Measurements from ENCODE around the gene KCNAB2. TPM values are rescaled to one million over a fixed set of nuclear protein-coding genes. Genes with fewer than 3 reads are reported as not detected.

Gene KCNAB2
- total RNA-seq, 1 donor from 2014 or later, result 3.1 TPM

DNA sequence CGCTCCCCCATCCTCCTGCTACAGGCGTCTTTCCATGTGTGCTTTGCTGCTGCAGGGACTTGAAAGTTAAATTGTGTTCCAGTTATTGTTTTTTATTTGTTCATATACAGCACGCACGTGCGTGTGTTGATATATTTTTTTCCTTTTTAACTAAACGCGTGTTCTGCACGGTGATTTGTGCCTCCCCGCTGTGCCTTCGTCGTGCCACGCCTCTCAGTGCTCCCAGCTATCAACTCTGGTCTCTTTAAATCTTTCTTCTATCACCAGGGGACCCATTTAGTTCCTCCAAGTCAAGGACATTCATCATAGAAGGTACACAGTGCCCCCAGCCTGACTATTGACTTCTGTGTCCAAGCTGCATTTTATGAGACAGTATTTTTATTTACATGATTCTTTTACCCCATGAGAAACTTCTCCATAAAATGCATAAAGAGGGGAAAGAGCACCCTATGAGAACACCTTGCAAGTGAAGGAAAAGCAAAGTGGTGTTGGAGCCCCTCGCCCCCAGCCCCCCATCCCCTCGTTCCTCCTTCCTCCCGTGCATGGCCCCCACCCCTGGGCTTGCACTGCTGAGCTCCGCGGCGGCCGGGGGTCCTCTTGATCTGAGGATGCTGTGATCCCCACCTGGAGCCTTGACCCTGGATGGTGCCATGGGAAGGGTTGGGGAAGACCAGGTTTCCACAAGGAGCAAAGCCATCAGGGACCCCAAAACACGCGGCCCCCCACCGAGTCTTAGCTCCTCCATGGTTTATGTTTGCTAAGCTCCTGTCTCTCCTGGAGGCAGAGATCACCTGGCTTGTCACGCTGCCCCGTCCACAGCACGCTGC lies 45.5 kb downstream of the KCNAB2 start:
- no peak overlapping the region for H3K9ac ChIP-seq (ENCODE audit: low read length)
- H3K27me3 ChIP-seq (ENCODE audit: insufficient read depth, low read length), result peaks cover 3% of the 10 kb centered on the region
- H2AFZ ChIP-seq (ENCODE audit: low read depth, low read length), result no peak overlapping the region
- TF ChIP-seq EZH2 (IDR thresholded peaks at IDR 0.05; ENCODE audit: insufficient read depth, low read length) (no peak), CTCF (IDR thresholded peaks at IDR 0.05; ENCODE audit: insufficient read depth, low read depth, low read length) (no peak)
- no peak overlapping the region for H3K4me2 ChIP-seq (ENCODE audit: low read length)
- H3K36me3 ChIP-seq (ENCODE audit: insufficient read depth, low read length), result no peaks in the 10 kb centered on the region
- no peaks in the 10 kb centered on the region for H3K79me2 ChIP-seq (ENCODE audit: insufficient read depth, low read length)
- no peak overlapping the region for H3K27ac Mint-ChIP-seq (ENCODE audit: unreplicated experiment)
- no peak for DNase-seq (ENCODE audit: low read depth)
- H3K4me3 ChIP-seq (ENCODE audit: insufficient read depth, low read depth, low read length), result no peak overlapping the region
- H3K27me3 Mint-ChIP-seq (ENCODE audit: low read depth, unreplicated experiment), result peaks cover 38% of the 10 kb centered on the region
- no peaks in the 10 kb centered on the region for H3K9me3 ChIP-seq (ENCODE audit: insufficient read depth, low read depth, low read length)
- no peak for FAIRE-seq
- no peaks in the 10 kb centered on the region for H3K4me1 Mint-ChIP-seq (ENCODE audit: low read depth, unreplicated experiment)
- no peaks in the 10 kb centered on the region for H4K20me1 ChIP-seq (ENCODE audit: insufficient read depth, low read length)
- H3K4me3 Mint-ChIP-seq (ENCODE audit: unreplicated experiment), result no peak overlapping the region
- H3K36me3 Mint-ChIP-seq (ENCODE audit: low read depth, unreplicated experiment), result no peaks in the 10 kb centered on the region
- H3K27ac ChIP-seq (ENCODE audit: low read depth, low read length), result no peak overlapping the region
- H3K4me1 ChIP-seq (ENCODE audit: insufficient read depth, low read length), result peaks cover 3% of the 10 kb centered on the region
- H3K9me3 Mint-ChIP-seq (ENCODE audit: unreplicated experiment), result no peaks in the 10 kb centered on the region

DNA sequence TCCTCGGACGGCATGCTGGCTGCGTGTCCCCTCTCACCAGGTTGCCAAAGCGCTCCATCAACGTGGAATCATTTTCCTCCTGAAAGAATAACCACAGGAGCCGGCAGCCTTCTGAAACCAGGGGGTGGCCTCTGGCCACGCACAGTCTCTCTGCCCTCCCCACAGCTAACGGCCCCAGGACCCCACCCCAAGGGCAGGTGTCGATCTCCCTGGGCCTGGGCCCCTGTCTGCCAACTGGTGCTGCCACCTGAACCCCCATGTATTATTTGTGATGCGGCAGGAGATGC lies 46.1 kb downstream of the KCNAB2 start:
- Histone ChIP-seq H3K4me3 (ENCODE audit: insufficient read depth, low read depth, low read length) (no peak overlapping the region), H3K4me2 (ENCODE audit: low read length) (no peak overlapping the region), H2AFZ (ENCODE audit: low read depth, low read length) (no peak overlapping the region), H4K20me1 (ENCODE audit: insufficient read depth, low read length) (no peaks in the 10 kb centered on the region), H3K9me3 (ENCODE audit: insufficient read depth, low read depth, low read length) (no peaks in the 10 kb centered on the region), H3K79me2 (ENCODE audit: insufficient read depth, low read length) (no peaks in the 10 kb centered on the region), H3K36me3 (ENCODE audit: insufficient read depth, low read length) (no peaks in the 10 kb centered on the region), H3K9ac (ENCODE audit: low read length) (no peak overlapping the region), H3K27ac (ENCODE audit: low read depth, low read length) (no peak overlapping the region), H3K4me1 (ENCODE audit: insufficient read depth, low read length) (peaks cover 3% of the 10 kb centered on the region), H3K27me3 (ENCODE audit: insufficient read depth, low read length) (peaks cover 3% of the 10 kb centered on the region)
- Mint-ChIP-seq H3K27me3 (ENCODE audit: low read depth, unreplicated experiment) (peaks cover 35% of the 10 kb centered on the region), H3K9me3 (ENCODE audit: unreplicated experiment) (no peaks in the 10 kb centered on the region), H3K4me1 (ENCODE audit: low read depth, unreplicated experiment) (no peaks in the 10 kb centered on the region), H3K27ac (ENCODE audit: unreplicated experiment) (no peak overlapping the region), H3K36me3 (ENCODE audit: low read depth, unreplicated experiment) (no peaks in the 10 kb centered on the region), H3K4me3 (ENCODE audit: unreplicated experiment) (no peak overlapping the region)
- TF ChIP-seq CTCF (IDR thresholded peaks at IDR 0.05; ENCODE audit: insufficient read depth, low read depth, low read length) (no peak), EZH2 (IDR thresholded peaks at IDR 0.05; ENCODE audit: insufficient read depth, low read length) (no peak)
- DNase-seq (ENCODE audit: low read depth) (no peak), FAIRE-seq (no peak)

DNA sequence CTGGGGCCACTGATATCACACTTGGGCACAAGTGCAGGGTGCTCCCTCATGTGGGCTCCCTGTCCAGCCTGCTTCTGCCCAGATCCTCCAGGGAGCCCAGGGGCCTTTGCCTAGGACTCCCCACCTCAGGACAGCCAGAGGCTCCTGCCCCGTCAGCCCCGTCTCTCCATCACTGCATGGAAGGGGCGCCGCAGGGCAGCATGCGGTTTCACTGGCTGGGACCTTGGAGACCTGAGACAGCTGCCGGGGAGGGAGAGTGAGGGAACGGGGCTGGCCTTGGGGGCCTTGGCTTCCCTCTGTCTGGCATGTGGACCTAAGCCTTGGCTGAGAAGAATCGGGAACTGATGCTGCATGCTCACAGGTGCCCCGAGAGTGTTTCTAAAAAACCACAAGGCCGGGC lies 46.5 kb downstream of the KCNAB2 start:
- no peaks in the 10 kb centered on the region for H3K36me3 ChIP-seq (ENCODE audit: insufficient read depth, low read length)
- no peak for FAIRE-seq
- H3K27me3 Mint-ChIP-seq (ENCODE audit: low read depth, unreplicated experiment), result peaks cover 34% of the 10 kb centered on the region

More for the DNA sequence above, 46.5 kb downstream of the KCNAB2 start:
- Histone ChIP-seq H3K4me3 (ENCODE audit: insufficient read depth, low read depth, low read length) (no peak overlapping the region), H3K4me2 (ENCODE audit: low read length) (no peak overlapping the region), H2AFZ (ENCODE audit: low read depth, low read length) (no peak overlapping the region), H3K4me1 (ENCODE audit: insufficient read depth, low read length) (peaks cover under 1% of the 10 kb centered on the region), H3K79me2 (ENCODE audit: insufficient read depth, low read length) (no peaks in the 10 kb centered on the region), H3K27ac (ENCODE audit: low read depth, low read length) (no peak overlapping the region), H3K27me3 (ENCODE audit: insufficient read depth, low read length) (peaks cover 3% of the 10 kb centered on the region), H3K9ac (ENCODE audit: low read length) (no peak overlapping the region), H4K20me1 (ENCODE audit: insufficient read depth, low read length) (no peaks in the 10 kb centered on the region), H3K9me3 (ENCODE audit: insufficient read depth, low read depth, low read length) (no peaks in the 10 kb centered on the region)
- Mint-ChIP-seq H3K9me3 (ENCODE audit: unreplicated experiment) (no peaks in the 10 kb centered on the region), H3K4me3 (ENCODE audit: unreplicated experiment) (no peak overlapping the region), H3K4me1 (ENCODE audit: low read depth, unreplicated experiment) (no peaks in the 10 kb centered on the region), H3K27ac (ENCODE audit: unreplicated experiment) (no peak overlapping the region), H3K36me3 (ENCODE audit: low read depth, unreplicated experiment) (no peaks in the 10 kb centered on the region)
- DNase-seq (ENCODE audit: low read depth), result no peak
- TF ChIP-seq CTCF (IDR thresholded peaks at IDR 0.05; ENCODE audit: insufficient read depth, low read depth, low read length) (no peak), EZH2 (IDR thresholded peaks at IDR 0.05; ENCODE audit: insufficient read depth, low read length) (no peak)

Data from astrocyte (in vitro differentiated cells and primary cell).